Loucy (cell line): Measurements from ENCODE around the gene CIDEA.

Experiments used
- H2AFZ ChIP-seq: fragments of 200-600 bp; sonication (generic); 2 replicates; pipeline ENCODE4 v1.6.0; 2016; ENCODE audit warnings: antibody characterized with exemption, mild to moderate bottlenecking, low read length, moderate library complexity
- H3F3A ChIP-seq: fragments of 200-600 bp; 2 replicates; pipeline ENCODE4 v1.6.0; 2016; ENCODE audit warnings: antibody characterized with exemption, low read depth, mild to moderate bottlenecking
- H3K27me3 ChIP-seq: fragments of 200-600 bp; sonication (generic); 2 replicates; pipeline ENCODE4 v1.6.1; 2014; ENCODE audit warnings: low read length, mild to moderate bottlenecking; ENCODE audit not compliant: insufficient read depth, poor library complexity, severe bottlenecking
- H3K36me3 ChIP-seq: fragments of 200-600 bp; sonication (generic); 2 replicates; pipeline ENCODE4 v1.6.1; 2016; ENCODE audit warnings: low read length; ENCODE audit not compliant: insufficient read depth
- H3K4me1 ChIP-seq: fragments of 200-600 bp; sonication (generic); 2 replicates; pipeline ENCODE4 v1.5.1; 2014; ENCODE audit warnings: low read length, mild to moderate bottlenecking; ENCODE audit not compliant: insufficient read depth, poor library complexity, severe bottlenecking
- H3K4me2 ChIP-seq: fragments of 200-600 bp; sonication (generic); 2 replicates; pipeline ENCODE4 v1.6.0; 2014; ENCODE audit warnings: antibody characterized with exemption, low read length, low read depth, mild to moderate bottlenecking; ENCODE audit not compliant: poor library complexity, severe bottlenecking
- H3K4me3 ChIP-seq: fragments of 200-600 bp; sonication (generic); 2 replicates; pipeline ENCODE4 v1.5.1; 2014; ENCODE audit warnings: low read length, mild to moderate bottlenecking, mixed read lengths; ENCODE audit not compliant: poor library complexity, severe bottlenecking
- H3K79me2 ChIP-seq: fragments of 200-600 bp; sonication (generic); 2 replicates; pipeline ENCODE4 v1.6.1; 2014; ENCODE audit warnings: low read length; ENCODE audit not compliant: insufficient read depth
- H3K9ac ChIP-seq: fragments of 200-600 bp; sonication (generic); 2 replicates; pipeline ENCODE4 v1.6.0; 2014; ENCODE audit warnings: mild to moderate bottlenecking, low read depth, low read length, moderate library complexity; ENCODE audit not compliant: poor library complexity, severe bottlenecking
- H3K9me2 ChIP-seq: fragments of 200-600 bp; sonication (generic); replicated peaks from 2 replicates; pipeline ENCODE4 v1.6.1; 2016; ENCODE audit warnings: low read depth, low read length, mixed read lengths
- H3K9me3 ChIP-seq: fragments of 200-600 bp; sonication (generic); 2 replicates; pipeline ENCODE4 v1.6.1; 2014; ENCODE audit warnings: mild to moderate bottlenecking, antibody characterized with exemption, low read length, low read depth; ENCODE audit not compliant: insufficient read depth
- H4K20me1 ChIP-seq: fragments of 200-600 bp; sonication (generic); 2 replicates; pipeline ENCODE4 v1.6.0; 2014; ENCODE audit warnings: antibody characterized with exemption, low read length, mild to moderate bottlenecking; ENCODE audit not compliant: insufficient read depth, poor library complexity, severe bottlenecking
- CTCF ChIP-seq: fragments of 200-600 bp; sonication (generic); conservative IDR thresholded peaks from 2 replicates; pipeline ENCODE4 v1.5.1; 2014; ENCODE audit warnings: mild to moderate bottlenecking, antibody characterized with exemption, low read length
- EZH2phosphoT487 ChIP-seq: fragments of 200-600 bp; IDR thresholded peaks from 2 replicates; pipeline ENCODE4 v1.6.1; 2018; ENCODE audit warnings: antibody characterized with exemption, mild to moderate bottlenecking, moderate library complexity, borderline replicate concordance

CIDEA gene

GRCh38 chr18:12296457-12296856 lies 42.3 kb downstream of the CIDEA start:
- H3K4me3 ChIP-seq = no peak overlapping the region
- no peaks in the 10 kb centered on the region for H3F3A ChIP-seq
- no peaks in the 10 kb centered on the region for H3K9me2 ChIP-seq
- no peak for TF ChIP-seq CTCF
- no peak for TF ChIP-seq EZH2phosphoT487
- no peaks in the 10 kb centered on the region for H3K36me3 ChIP-seq
- no peaks in the 10 kb centered on the region for H3K27me3 ChIP-seq
- no peak overlapping the region for H2AFZ ChIP-seq
- H3K9me3 ChIP-seq = no peaks in the 10 kb centered on the region
- H3K4me2 ChIP-seq = no peak overlapping the region
- no peak overlapping the region for H3K9ac ChIP-seq
- H3K4me1 ChIP-seq = peaks cover 5% of the 10 kb centered on the region
- no peaks in the 10 kb centered on the region for H4K20me1 ChIP-seq
- H3K79me2 ChIP-seq = no peaks in the 10 kb centered on the region

- H3K27me3 ChIP-seq = no peaks in the 10 kb centered on the region
- H3K9me2 ChIP-seq = no peaks in the 10 kb centered on the region
- H3K4me3 ChIP-seq = no peak overlapping the region
Observed at GRCh38 chr18:12299862-12300261, 45.7 kb downstream of the CIDEA start.

GRCh38 chr18:12301263-12302005 lies 47.3 kb downstream of the CIDEA start:
- TF ChIP-seq CTCF (no peak), EZH2phosphoT487 (no peak)
- Histone ChIP-seq H3K4me2 (no peak overlapping the region), H3K79me2 (no peaks in the 10 kb centered on the region), H3K4me1 (no peaks in the 10 kb centered on the region), H3K4me3 (no peak overlapping the region), H3K9ac (no peak overlapping the region), H3K27me3 (no peaks in the 10 kb centered on the region), H4K20me1 (no peaks in the 10 kb centered on the region), H3K9me3 (no peaks in the 10 kb centered on the region), H2AFZ (no peak overlapping the region), H3F3A (no peaks in the 10 kb centered on the region), H3K9me2 (no peaks in the 10 kb centered on the region), H3K36me3 (no peaks in the 10 kb centered on the region)

More at GRCh38 chr18:12299862-12300261, 45.7 kb downstream of the CIDEA start:
- Histone ChIP-seq H3K9ac (no peak overlapping the region), H4K20me1 (no peaks in the 10 kb centered on the region), H3F3A (no peaks in the 10 kb centered on the region), H3K36me3 (no peaks in the 10 kb centered on the region), H3K4me1 (peaks cover 5% of the 10 kb centered on the region), H3K4me2 (no peak overlapping the region), H2AFZ (no peak overlapping the region), H3K79me2 (no peaks in the 10 kb centered on the region), H3K9me3 (no peaks in the 10 kb centered on the region)
- TF ChIP-seq EZH2phosphoT487 (no peak), CTCF (no peak)
